Measurements from ENCODE around the gene ATP7A. TPM values are rescaled to one million over a fixed set of nuclear protein-coding genes. Genes with fewer than 3 reads are reported as not detected.
"Not testable (repeated sequence)": the region's sequence is repeated elsewhere in the genome, so short reads cannot be mapped to it uniquely, and the experiment has no call there.

The ATP7A gene
- polyA plus RNA-seq (ENCODE audit: insufficient read length in 3 of 3), result 10 to 100 TPM; 15.6 to 17.3 (median 16.1) TPM

- peak; percentile 52 to 73 (median 56) for DNase-seq (ENCODE audit: low read depth in 3 of 3, low spot score in 2 of 3)
Observed at GRCh38 chrX:77910108-77910840, at the start of gene ATP7A. Gene ATP7A, plus strand, starts transcription at chrX:77910693. Its CDS starts 60,949 bp downstream, at chrX:77971642.

- DNase-seq (ENCODE audit: low read depth in 3 of 3, low spot score in 2 of 3), result no peak
Observed at GRCh38 chrX:77875372-77875771, 35.1 kb upstream of the ATP7A start.

GRCh38 chrX:77881418-77881817 lies 29.1 kb upstream of the ATP7A start:
- DNase-seq (ENCODE audit: low read depth in 3 of 3, low spot score in 2 of 3), result not testable (repeated sequence)

- DNase-seq (ENCODE audit: low read depth in 3 of 3, low spot score in 2 of 3), result no peak
Observed at GRCh38 chrX:77892887-77893286, 17.6 kb upstream of the ATP7A start.

GRCh38 chrX:77893713-77894112 lies 16.8 kb upstream of the ATP7A start:
- no peak for DNase-seq (ENCODE audit: low read depth in 3 of 3, low spot score in 2 of 3)

- peak; percentile 90 to 93 (median 92) for DNase-seq (ENCODE audit: low read depth in 3 of 3, low spot score in 2 of 3)
Observed at GRCh38 chrX:77894921-77895886, 15.3 kb upstream of the ATP7A start, which contains the start of gene MAGT1. Gene MAGT1, minus strand, starts transcription at chrX:77895435. Its CDS starts 25 bp downstream, at chrX:77895410.

GRCh38 chrX:77899081-77899828 lies 11.2 kb upstream of the ATP7A start, which contains the start of gene COX7B:
Gene COX7B, plus strand, starts transcription at chrX:77899468. Its CDS starts 86 bp downstream, at chrX:77899554.
- DNase-seq (ENCODE audit: low read depth in 3 of 3, low spot score in 2 of 3), result peak; percentile 89 to 93 (median 91)

GRCh38 chrX:77900688-77901087 lies 9.8 kb upstream of the ATP7A start:
- DNase-seq (ENCODE audit: low read depth in 3 of 3, low spot score in 2 of 3), result no peak

GRCh38 chrX:77901506-77901905 lies 9.0 kb upstream of the ATP7A start:
- no peak for DNase-seq (ENCODE audit: low read depth in 3 of 3, low spot score in 2 of 3)

GRCh38 chrX:77917294-77917933 lies 6.9 kb downstream of the ATP7A start:
- DNase-seq (ENCODE audit: low read depth in 3 of 3, low spot score in 2 of 3), result no peak

- no peak for DNase-seq (ENCODE audit: low read depth in 3 of 3, low spot score in 2 of 3)
Observed at GRCh38 chrX:77918568-77918967, 8.1 kb downstream of the ATP7A start.

GRCh38 chrX:77919370-77919769 lies 8.9 kb downstream of the ATP7A start:
- not testable (repeated sequence) for DNase-seq (ENCODE audit: low read depth in 3 of 3, low spot score in 2 of 3)

- DNase-seq (ENCODE audit: low read depth in 3 of 3, low spot score in 2 of 3), result no peak
Observed at GRCh38 chrX:77922787-77923186, 12.3 kb downstream of the ATP7A start.

GRCh38 chrX:77924320-77924859 lies 13.9 kb downstream of the ATP7A start:
- no peak for DNase-seq (ENCODE audit: low read depth in 3 of 3, low spot score in 2 of 3)

- no peak for DNase-seq (ENCODE audit: low read depth in 3 of 3, low spot score in 2 of 3)
Observed at GRCh38 chrX:77925764-77926163, 15.3 kb downstream of the ATP7A start.

GRCh38 chrX:77930581-77930980 lies 20.1 kb downstream of the ATP7A start:
- DNase-seq (ENCODE audit: low read depth in 3 of 3, low spot score in 2 of 3), result no peak

- no peak for DNase-seq (ENCODE audit: low read depth in 3 of 3, low spot score in 2 of 3)
Observed at GRCh38 chrX:77935886-77936285, 25.4 kb downstream of the ATP7A start.

GRCh38 chrX:77936299-77936698 lies 25.8 kb downstream of the ATP7A start:
- DNase-seq (ENCODE audit: low read depth in 3 of 3, low spot score in 2 of 3), result no peak

GRCh38 chrX:77937291-77937690 lies 26.8 kb downstream of the ATP7A start:
- DNase-seq (ENCODE audit: low read depth in 3 of 3, low spot score in 2 of 3), result no peak
